Measurements from ENCODE around the gene SYK.

DNA sequence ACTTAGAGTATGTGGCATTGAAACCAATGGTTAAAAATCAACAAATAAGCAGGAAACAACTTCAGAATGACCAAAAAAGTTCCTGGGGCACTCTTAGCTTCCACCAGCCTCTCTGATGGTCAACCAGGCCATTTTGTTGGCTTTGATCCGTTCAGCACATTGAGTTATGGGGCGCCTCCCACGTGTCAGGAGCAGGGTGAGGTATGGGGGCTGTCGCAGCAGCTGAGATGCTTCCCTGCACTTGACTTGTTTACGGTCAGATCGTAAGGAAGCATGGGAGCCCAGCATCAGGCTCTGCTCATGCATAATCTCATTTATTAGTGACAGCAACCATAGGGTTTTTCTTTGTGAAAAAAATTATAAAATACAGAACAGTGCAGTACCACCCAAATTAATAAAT is 16.7 kb downstream of the SYK start:
- TF ChIP-seq, protein P1, sequence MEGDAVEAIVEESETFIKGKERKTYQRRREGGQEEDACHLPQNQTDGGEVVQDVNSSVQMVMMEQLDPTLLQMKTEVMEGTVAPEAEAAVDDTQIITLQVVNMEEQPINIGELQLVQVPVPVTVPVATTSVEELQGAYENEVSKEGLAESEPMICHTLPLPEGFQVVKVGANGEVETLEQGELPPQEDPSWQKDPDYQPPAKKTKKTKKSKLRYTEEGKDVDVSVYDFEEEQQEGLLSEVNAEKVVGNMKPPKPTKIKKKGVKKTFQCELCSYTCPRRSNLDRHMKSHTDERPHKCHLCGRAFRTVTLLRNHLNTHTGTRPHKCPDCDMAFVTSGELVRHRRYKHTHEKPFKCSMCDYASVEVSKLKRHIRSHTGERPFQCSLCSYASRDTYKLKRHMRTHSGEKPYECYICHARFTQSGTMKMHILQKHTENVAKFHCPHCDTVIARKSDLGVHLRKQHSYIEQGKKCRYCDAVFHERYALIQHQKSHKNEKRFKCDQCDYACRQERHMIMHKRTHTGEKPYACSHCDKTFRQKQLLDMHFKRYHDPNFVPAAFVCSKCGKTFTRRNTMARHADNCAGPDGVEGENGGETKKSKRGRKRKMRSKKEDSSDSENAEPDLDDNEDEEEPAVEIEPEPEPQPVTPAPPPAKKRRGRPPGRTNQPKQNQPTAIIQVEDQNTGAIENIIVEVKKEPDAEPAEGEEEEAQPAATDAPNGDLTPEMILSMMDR (IDR thresholded peaks at IDR 0.05 in 4 of 5, conservative IDR thresholded peaks at IDR 0.05 in 1 of 5) = no peak
- TF ChIP-seq POLR2A (IDR thresholded peaks at IDR 0.05) = no peak
